ENCODE measurements around the gene CDH15.
"Not testable (repeated sequence)": the region's sequence is repeated elsewhere in the genome, so short reads cannot be mapped to it uniquely, and the experiment has no call there.

The CDH15 gene

DNA sequence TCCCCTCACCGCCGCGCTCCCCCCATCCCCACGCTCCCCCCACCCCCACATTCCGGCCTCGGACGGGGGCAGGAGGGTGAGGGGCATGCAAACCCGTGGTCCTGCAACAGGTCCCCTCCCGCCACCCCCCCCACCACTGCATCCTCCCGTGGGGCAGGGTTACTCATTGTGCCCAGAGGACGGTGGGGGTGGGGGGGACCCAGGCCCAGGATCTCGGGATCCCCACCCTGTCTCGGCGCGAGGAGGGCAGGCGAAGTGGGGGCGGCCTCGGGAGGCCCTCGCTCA lies 20.3 kb downstream of the CDH15 start:
- DNase-seq (ENCODE audit: low read depth), result no peak
- TF ChIP-seq, protein P1, sequence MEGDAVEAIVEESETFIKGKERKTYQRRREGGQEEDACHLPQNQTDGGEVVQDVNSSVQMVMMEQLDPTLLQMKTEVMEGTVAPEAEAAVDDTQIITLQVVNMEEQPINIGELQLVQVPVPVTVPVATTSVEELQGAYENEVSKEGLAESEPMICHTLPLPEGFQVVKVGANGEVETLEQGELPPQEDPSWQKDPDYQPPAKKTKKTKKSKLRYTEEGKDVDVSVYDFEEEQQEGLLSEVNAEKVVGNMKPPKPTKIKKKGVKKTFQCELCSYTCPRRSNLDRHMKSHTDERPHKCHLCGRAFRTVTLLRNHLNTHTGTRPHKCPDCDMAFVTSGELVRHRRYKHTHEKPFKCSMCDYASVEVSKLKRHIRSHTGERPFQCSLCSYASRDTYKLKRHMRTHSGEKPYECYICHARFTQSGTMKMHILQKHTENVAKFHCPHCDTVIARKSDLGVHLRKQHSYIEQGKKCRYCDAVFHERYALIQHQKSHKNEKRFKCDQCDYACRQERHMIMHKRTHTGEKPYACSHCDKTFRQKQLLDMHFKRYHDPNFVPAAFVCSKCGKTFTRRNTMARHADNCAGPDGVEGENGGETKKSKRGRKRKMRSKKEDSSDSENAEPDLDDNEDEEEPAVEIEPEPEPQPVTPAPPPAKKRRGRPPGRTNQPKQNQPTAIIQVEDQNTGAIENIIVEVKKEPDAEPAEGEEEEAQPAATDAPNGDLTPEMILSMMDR (IDR thresholded peaks at IDR 0.05; ENCODE audit: low read depth, low read length, missing control alignments), result no peak
- H3K4me3 ChIP-seq (ENCODE audit: low read depth, low read length), result peak overlapping the region; percentile 43

DNA sequence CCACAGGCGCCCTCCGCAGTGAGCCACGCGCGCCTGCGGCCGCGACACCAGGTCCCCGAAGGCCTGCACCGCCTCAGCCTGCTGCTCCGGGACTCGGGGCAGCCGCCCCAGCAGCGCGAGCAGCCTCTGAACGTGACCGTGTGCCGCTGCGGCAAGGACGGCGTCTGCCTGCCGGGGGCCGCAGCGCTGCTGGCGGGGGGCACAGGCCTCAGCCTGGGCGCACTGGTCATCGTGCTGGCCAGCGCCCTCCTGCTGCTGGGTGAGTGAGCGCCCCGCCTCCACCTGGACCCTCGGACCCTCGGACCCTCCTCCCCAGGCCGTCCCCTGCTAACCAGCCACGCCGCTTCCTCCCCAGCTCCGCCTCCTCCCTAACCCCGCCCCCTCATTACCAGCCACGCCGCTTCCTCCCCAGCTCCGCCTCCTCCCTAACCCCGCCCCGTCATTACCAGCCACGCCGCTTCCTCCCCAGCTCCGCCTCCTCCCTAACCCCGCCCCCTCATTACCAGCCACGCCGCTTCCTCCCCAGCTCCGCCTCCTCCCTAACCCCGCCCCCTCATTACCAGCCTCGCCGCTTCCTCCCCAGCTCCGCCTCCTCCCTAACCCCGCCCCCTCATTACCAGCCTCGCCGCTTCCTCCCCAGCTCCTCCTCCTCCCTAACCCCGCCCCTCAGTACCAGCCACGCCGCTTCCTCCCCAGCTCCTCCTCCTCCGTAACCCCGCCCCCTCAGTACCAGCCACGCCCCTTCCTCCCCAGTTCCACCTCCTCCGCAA lies 20.8 kb downstream of the CDH15 start:
- peak overlapping the region; percentile 43 for H3K4me3 ChIP-seq (ENCODE audit: low read depth, low read length)
- DNase-seq (ENCODE audit: low read depth), result not testable (repeated sequence)

DNA sequence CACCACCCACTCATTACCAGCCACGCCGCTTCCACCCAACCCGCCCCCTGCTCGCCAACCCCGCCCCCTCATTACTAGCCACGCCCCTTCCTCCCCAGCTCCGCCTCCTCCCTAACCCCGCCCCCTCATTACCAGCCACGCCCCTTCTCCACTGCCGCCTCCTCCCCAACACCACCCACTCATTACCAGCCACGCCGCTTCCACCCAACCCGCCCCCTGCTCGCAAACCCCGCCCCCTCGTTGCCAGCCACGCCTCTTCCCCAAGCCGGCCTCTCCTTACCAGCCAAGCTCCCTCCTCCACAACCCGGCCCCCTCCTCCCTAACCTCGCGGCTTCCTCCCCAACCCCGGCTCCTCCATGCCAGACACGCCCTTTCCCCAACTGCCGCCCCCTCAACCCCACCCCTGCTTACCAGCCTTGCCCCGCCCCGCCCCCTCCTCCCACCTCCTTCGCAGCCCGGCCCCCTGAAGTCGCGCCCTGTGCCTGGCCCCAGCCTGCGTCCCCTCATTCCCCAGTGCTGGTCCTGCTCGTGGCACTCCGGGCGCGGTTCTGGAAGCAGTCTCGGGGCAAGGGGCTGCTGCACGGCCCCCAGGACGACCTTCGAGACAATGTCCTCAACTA lies 21.5 kb downstream of the CDH15 start:
- no peak overlapping the region for H3K4me3 ChIP-seq (ENCODE audit: low read depth, low read length)
- TF ChIP-seq, protein P1 (IDR thresholded peaks at IDR 0.05; ENCODE audit: low read depth, low read length, missing control alignments), result no peak
- no peak for DNase-seq (ENCODE audit: low read depth)

DNA sequence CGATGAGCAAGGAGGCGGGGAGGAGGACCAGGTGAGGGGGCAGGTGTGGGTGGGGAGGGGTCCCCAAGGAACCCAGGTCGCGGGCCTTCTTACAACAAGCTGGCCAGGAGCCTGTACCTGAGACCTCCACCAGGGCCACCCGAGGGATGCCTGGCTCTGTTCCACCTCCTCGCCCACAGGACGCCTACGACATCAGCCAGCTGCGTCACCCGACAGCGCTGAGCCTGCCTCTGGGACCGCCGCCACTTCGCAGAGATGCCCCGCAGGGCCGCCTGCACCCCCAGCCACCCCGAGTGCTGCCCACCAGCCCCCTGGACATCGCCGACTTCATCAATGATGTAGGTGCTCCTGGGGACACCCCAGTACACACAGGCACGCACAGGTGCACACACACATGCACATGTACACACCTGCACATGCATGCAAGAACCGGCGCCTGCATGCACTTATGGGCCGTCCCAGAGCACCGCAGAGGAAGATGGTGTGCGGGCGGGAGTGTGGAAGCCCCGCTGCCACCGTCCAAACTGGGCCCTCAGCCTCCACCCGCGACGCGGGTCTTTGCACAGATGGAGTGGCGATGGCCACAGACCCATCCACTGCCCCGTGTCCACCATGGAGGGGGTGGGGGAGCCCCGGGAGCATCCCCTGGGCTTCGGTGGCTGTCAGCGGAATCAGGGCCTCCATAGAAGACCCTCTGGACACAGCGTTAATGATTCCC lies 22.2 kb downstream of the CDH15 start:
- TF ChIP-seq, protein P1 (IDR thresholded peaks at IDR 0.05; ENCODE audit: low read depth, low read length, missing control alignments), result no peak

DNA sequence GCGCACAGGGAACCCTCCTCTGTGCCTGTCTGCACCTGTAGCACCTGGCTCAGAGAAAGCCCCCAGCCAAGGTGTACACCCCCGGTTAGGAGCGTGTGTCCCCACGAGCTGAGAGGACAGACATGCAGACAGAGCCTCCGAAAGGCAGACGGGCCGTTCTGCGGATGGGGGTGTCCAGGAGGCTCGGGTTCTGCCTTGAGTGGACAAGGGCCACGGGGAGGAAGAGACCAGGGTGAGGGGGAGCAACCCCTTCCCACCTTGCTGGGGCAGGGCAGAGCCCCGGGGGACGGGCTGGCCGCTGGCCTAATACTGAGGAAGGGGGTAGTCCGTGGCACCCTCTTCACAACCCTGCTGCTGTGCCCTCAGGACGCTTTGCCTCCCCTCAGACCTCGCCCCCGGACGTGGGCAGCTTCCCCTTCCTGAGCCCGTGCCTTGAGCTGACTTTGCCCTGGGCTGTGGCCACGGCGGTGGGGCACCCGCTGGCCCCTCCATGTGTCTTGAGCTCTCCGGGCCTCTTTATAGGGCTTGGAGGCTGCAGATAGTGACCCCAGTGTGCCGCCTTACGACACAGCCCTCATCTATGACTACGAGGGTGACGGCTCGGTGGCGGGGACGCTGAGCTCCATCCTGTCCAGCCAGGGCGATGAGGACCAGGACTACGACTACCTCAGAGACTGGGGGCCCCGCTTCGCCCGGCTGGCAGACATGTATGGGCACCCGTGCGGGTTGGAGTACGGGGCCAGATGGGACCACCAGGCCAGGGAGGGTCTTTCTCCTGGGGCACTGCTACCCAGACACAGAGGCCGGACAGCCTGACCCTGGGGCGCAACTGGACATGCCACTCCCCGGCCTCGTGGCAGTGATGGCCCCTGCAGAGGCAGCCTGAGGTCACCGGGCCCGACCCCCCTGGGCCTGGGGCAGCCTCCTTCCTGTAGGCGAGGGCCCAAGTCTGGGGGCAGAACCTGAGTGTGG lies 23.1 kb downstream of the CDH15 start:
- TF ChIP-seq, protein P1 (IDR thresholded peaks at IDR 0.05; ENCODE audit: low read depth, low read length, missing control alignments), result no peak
- no peak for DNase-seq (ENCODE audit: low read depth)
- no peak overlapping the region for H3K4me3 ChIP-seq (ENCODE audit: low read depth, low read length)

More for the DNA sequence above, 22.2 kb downstream of the CDH15 start:
- H3K4me3 ChIP-seq (ENCODE audit: low read depth, low read length), result no peak overlapping the region
- no peak for DNase-seq (ENCODE audit: low read depth)

DNA sequence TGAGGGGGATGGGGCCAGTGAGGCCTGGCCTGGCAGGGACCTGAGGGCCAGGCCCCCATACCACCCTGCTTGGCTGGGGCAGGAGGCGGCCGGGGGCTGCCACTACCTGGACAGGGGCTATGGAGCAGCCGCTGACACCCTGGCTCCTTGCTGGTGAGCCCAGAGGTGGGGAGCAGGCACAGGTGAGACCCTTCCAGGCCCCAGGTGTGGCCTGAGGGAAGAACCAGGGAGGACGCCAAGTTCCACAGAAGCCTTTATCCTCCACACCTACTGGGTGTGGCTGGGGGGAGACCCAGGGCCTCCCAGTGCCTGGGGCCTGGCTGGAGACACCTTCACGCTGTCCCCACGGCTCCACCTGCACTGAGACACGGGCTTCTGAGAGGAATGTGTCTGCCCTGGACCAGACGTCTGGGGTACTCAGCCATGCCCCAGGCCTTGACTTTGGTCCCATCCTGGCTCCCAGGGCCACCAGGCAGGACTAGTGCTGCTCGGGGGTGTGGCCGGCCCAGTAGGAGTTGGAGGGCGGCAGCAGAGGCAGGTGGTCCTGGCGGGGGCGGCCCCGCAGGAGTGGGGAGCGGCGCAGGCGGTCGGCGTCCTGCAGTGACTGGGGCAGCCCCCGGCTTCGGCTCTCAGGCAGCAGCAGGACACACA lies 24.1 kb downstream of the CDH15 start:
- TF ChIP-seq, protein P1 (IDR thresholded peaks at IDR 0.05; ENCODE audit: low read depth, low read length, missing control alignments), result no peak
- no peak for DNase-seq (ENCODE audit: low read depth)
- no peak overlapping the region for H3K4me3 ChIP-seq (ENCODE audit: low read depth, low read length)
